PC-9 (cell line): Measurements from ENCODE around the gene EMP1. TPM values are rescaled to one million over a fixed set of nuclear protein-coding genes. Genes with fewer than 3 reads are reported as not detected.
"Not testable (repeated sequence)": the region's sequence is repeated elsewhere in the genome, so short reads cannot be mapped to it uniquely, and the experiment has no call there.

Experiments used
- BruUV-seq: library from RNA; stranded (reverse); fragments of 400-500 nt; replicated peaks from 2 replicates; lab custom pipeline; 2021; lab: Mats Ljungman, UMichigan
- CTCF ChIA-PET: fragments of 300-600 bp; sonication (Branson Sonifier 250); formaldehyde crosslinking; loops from one replicate; lab custom pipeline; 2022; ENCODE audit warnings: antibody characterized with exemption; lab: Charles Lee
- POLR2A ChIA-PET: fragments of 300-600 bp; sonication (Branson Sonifier 250); formaldehyde crosslinking; loops from one replicate; lab custom pipeline; 2022; ENCODE audit warnings: antibody characterized with exemption; ENCODE audit not compliant: unreplicated experiment; lab: Charles Lee
- DNase-seq, 2 experiments: peaks; one replicate each; pipeline versions ENCODE4 v3.0.0 to v3.0.0-alpha.2; 2015 to 2022; ENCODE audit warnings: mixed read lengths in 1 of 2
- H2AFZ ChIP-seq: fragments of 200-600 bp; sonication (generic); 2 replicates; pipeline ENCODE4 v1.8.1; 2017; ENCODE audit warnings: antibody characterized with exemption
- H3F3A ChIP-seq: fragments of 200-600 bp; sonication (generic); 2 replicates; pipeline ENCODE4 v1.8.1; 2017; ENCODE audit warnings: antibody characterized with exemption, mild to moderate bottlenecking, low read depth; ENCODE audit not compliant: insufficient read depth
- H3K27ac ChIP-seq: fragments of 200-600 bp; sonication (generic); 2 replicates; pipeline ENCODE4 v1.6.1; 2016; ENCODE audit warnings: mixed run types
- H3K27me3 ChIP-seq: fragments of 200-600 bp; sonication (generic); 2 replicates; pipeline ENCODE4 v1.6.1; 2016; ENCODE audit warnings: low read depth, mixed run types; ENCODE audit not compliant: insufficient read depth
- H3K36me3 ChIP-seq: fragments of 200-600 bp; sonication (generic); 2 replicates; pipeline ENCODE4 v1.6.1; 2016; ENCODE audit warnings: low read depth, mixed run types
- H3K4me1 ChIP-seq: fragments of 200-600 bp; sonication (generic); replicated peaks from 2 replicates; pipeline ENCODE4 v1.6.1; 2016; ENCODE audit warnings: mixed run types; ENCODE audit not compliant: insufficient read depth
- H3K4me2 ChIP-seq: fragments of 200-600 bp; sonication (generic); 2 replicates; pipeline ENCODE4 v1.6.1; 2017; ENCODE audit warnings: mixed run types
- H3K4me3 ChIP-seq: fragments of 200-600 bp; sonication (generic); 2 replicates; pipeline ENCODE4 v1.6.1; 2016; ENCODE audit warnings: mixed run types
- H3K79me2 ChIP-seq: fragments of 200-600 bp; sonication (generic); 2 replicates; pipeline ENCODE4 v1.6.1; 2017; ENCODE audit warnings: low read depth, mixed run types
- H3K9me2 ChIP-seq: fragments of 200-600 bp; sonication (generic); 2 replicates; pipeline ENCODE4 v1.8.1; 2017; ENCODE audit warnings: mild to moderate bottlenecking; ENCODE audit not compliant: insufficient read depth
- H3K9me3 ChIP-seq: fragments of 200-600 bp; sonication (generic); 2 replicates; pipeline ENCODE4 v1.8.1; 2016; ENCODE audit warnings: low read depth; ENCODE audit not compliant: insufficient read depth
- H4K20me1 ChIP-seq: fragments of 200-600 bp; sonication (generic); 2 replicates; pipeline ENCODE4 v1.8.1; 2017; ENCODE audit not compliant: insufficient read depth
- CTCF ChIP-seq: fragments of 200-600 bp; sonication (generic); conservative IDR thresholded peaks from 2 replicates; pipeline ENCODE4 v1.6.1; 2017; ENCODE audit warnings: mixed run types, antibody characterized with exemption, mild to moderate bottlenecking, moderate library complexity
- EZH2 ChIP-seq: fragments of 200-600 bp; sonication (generic); IDR thresholded peaks from 2 replicates; pipeline ENCODE4 v1.8.0; 2017; ENCODE audit warnings: antibody characterized with exemption, low read depth
- intact Hi-C: fragments of 100-400 bp; cut with micrococcal nuclease; formaldehyde crosslinking; loops from one replicate; pipeline ENCODE4 v1.10.0; 2022; ENCODE audit not compliant: unreplicated experiment
- total RNA-seq: library from RNA; stranded (reverse); gene quantifications from 2 replicates; pipeline ENCODE4 v1.2.3, GENCODE V29; 2021

The EMP1 gene
- total RNA-seq, 1 experiment from 2014 or later = 909 TPM

- Histone ChIP-seq H3K27ac (no peak overlapping the region), H2AFZ (no peak overlapping the region), H3K9me2 (no peaks in the 10 kb centered on the region), H4K20me1 (no peaks in the 10 kb centered on the region), H3K4me2 (no peak overlapping the region), H3F3A (no peaks in the 10 kb centered on the region), H3K9me3 (no peaks in the 10 kb centered on the region), H3K4me3 (no peak overlapping the region), H3K79me2 (no peaks in the 10 kb centered on the region), H3K4me1 (peaks cover 12% of the 10 kb centered on the region; the same call in 1 of the 2 replicates), H3K36me3 (no peaks in the 10 kb centered on the region), H3K27me3 (no peaks in the 10 kb centered on the region)
- no peak for DNase-seq
- TF ChIP-seq EZH2 (no peak), CTCF (no peak)
- intact Hi-C loops = loop anchor here (5.0 kb wide), 3 partner anchors 236 to 684 kb away; no protein-coding TSS in a partner anchor
- CTCF ChIA-PET = no interaction called here
- POLR2A ChIA-PET = no interaction called here
- no TSS peak for BruUV-seq
Observed at GRCh38 chr12:13258197-13258596, 61.7 kb downstream of the EMP1 start.

- intact Hi-C loops = loop anchor here (5.0 kb wide), 3 partner anchors 236 to 684 kb away; no protein-coding TSS in a partner anchor
- peaks cover 12% of the 10 kb centered on the region; the same call in 1 of the 2 replicates for H3K4me1 ChIP-seq
- H3K4me2 ChIP-seq = no peak overlapping the region
- H3K79me2 ChIP-seq = no peaks in the 10 kb centered on the region
- no peaks in the 10 kb centered on the region for H3K9me2 ChIP-seq
- H3F3A ChIP-seq = no peaks in the 10 kb centered on the region
- no peaks in the 10 kb centered on the region for H3K27me3 ChIP-seq
- H3K27ac ChIP-seq = no peak overlapping the region
- BruUV-seq = no TSS peak
- H3K4me3 ChIP-seq = no peak overlapping the region
- H4K20me1 ChIP-seq = no peaks in the 10 kb centered on the region
- ChIA-PET POLR2A (no interaction called here), CTCF (no interaction called here)
- DNase-seq = no peak
- TF ChIP-seq EZH2 = no peak
- TF ChIP-seq CTCF = no peak
- no peaks in the 10 kb centered on the region for H3K9me3 ChIP-seq
- no peak overlapping the region for H2AFZ ChIP-seq
- H3K36me3 ChIP-seq = no peaks in the 10 kb centered on the region
Observed at GRCh38 chr12:13258717-13259119, 62.2 kb downstream of the EMP1 start.

- peaks cover 12% of the 10 kb centered on the region; the same call in 1 of the 2 replicates for H3K4me1 ChIP-seq
- DNase-seq, H3K36me3 ChIP-seq, H3K79me2 ChIP-seq, H3K27ac ChIP-seq, H3F3A ChIP-seq, H3K9me2 ChIP-seq, H3K4me2 ChIP-seq, H3K27me3 ChIP-seq, BruUV-seq, H2AFZ ChIP-seq, POLR2A ChIA-PET, H4K20me1 ChIP-seq, H3K4me3 ChIP-seq, H3K9me3 ChIP-seq, CTCF ChIA-PET: not testable (repeated sequence)
- intact Hi-C loops = loop anchor here (5.0 kb wide), 3 partner anchors 237 to 683 kb away; no protein-coding TSS in a partner anchor
Observed at GRCh38 chr12:13259625-13260024, 63.1 kb downstream of the EMP1 start.

GRCh38 chr12:13267826-13268225 is 71.3 kb downstream of the EMP1 start:
- H3K4me1 ChIP-seq, POLR2A ChIA-PET, DNase-seq, H3K27me3 ChIP-seq, H3K27ac ChIP-seq, H3K79me2 ChIP-seq, H3K4me2 ChIP-seq, H4K20me1 ChIP-seq, H2AFZ ChIP-seq, CTCF ChIA-PET, H3F3A ChIP-seq, H3K9me2 ChIP-seq, BruUV-seq, H3K4me3 ChIP-seq, H3K36me3 ChIP-seq, H3K9me3 ChIP-seq, intact Hi-C loops: not testable (repeated sequence)
